SK-N-SH (cell line): Measurements from ENCODE around the gene OLAH. TPM values are rescaled to one million over a fixed set of nuclear protein-coding genes. Genes with fewer than 3 reads are reported as not detected.

Source experiments
- CTCF ChIA-PET: fragments of 300-600, 350-600 bp; formaldehyde crosslinking; extraction: SDS; loops from one replicate; lab custom pipeline; 2021; lab: Yijun Ruan, JAX
- POLR2A ChIA-PET: fragments of 350-600 bp; sonication (Branson Sonifier 250); formaldehyde crosslinking; extraction: SDS; loops from one replicate; lab custom pipeline; 2020; ENCODE audit warnings: antibody characterized with exemption, inconsistent platforms; lab: Yijun Ruan, JAX
- DNase-seq: peaks from one replicate; pipeline ENCODE4 v3.0.0; 2012
- H2AFZ ChIP-seq: fragments of 200-600 bp; sonication (generic); 2 replicates; pipeline ENCODE4 v1.8.1; 2016; ENCODE audit warnings: antibody characterized with exemption, mild to moderate bottlenecking, low read depth
- H3F3A ChIP-seq: fragments of 200-600 bp; sonication (generic); replicated peaks from 2 replicates; pipeline ENCODE3; 2016; ENCODE audit warnings: antibody characterized with exemption, mild to moderate bottlenecking; ENCODE audit not compliant: insufficient read depth
- H3K27ac ChIP-seq, 2 experiments: fragments of 200-500 bp in 1 of 2; fragments of 200-600 bp in 1 of 2; sonication (Bioruptor generic) in 1 of 2; sonication (generic), shearing (Covaris generic) in 1 of 2; 2 replicates each; pipeline versions ENCODE4 v1.5.1 to v1.6.1; 2014 to 2016; ENCODE audit warnings: low read depth in 2 of 2, inconsistent platforms in 1 of 2, low read length in 1 of 2, mild to moderate bottlenecking in 1 of 2, mixed read lengths in 1 of 2
- H3K27me3 ChIP-seq: fragments of 200-600 bp; sonication (generic), shearing (Covaris generic); 2 replicates; pipeline ENCODE4 v1.6.1; 2016; ENCODE audit warnings: mixed run types; ENCODE audit not compliant: insufficient read depth
- H3K36me3 ChIP-seq, 2 experiments: fragments of 200-500 bp in 1 of 2; fragments of 200-600 bp in 1 of 2; sonication (Bioruptor generic) in 1 of 2; sonication (generic) in 1 of 2; replicated peaks in 1 of 2; 2 replicates each; pipeline versions ENCODE3 to v1.5.1; 2014 to 2016; ENCODE audit warnings: low read length in 1 of 2, mild to moderate bottlenecking in 1 of 2; ENCODE audit not compliant: insufficient read depth in 2 of 2, control insufficient read depth in 1 of 2
- H3K4me1 ChIP-seq, 2 experiments: fragments of 200-500 bp in 1 of 2; fragments of 200-600 bp in 1 of 2; sonication (Bioruptor generic) in 1 of 2; sonication (generic), shearing (Covaris generic) in 1 of 2; 2 replicates each; pipeline versions ENCODE4 v1.5.1 to v1.6.1; 2014 to 2016; ENCODE audit warnings: low read depth in 1 of 2, low read length in 1 of 2, mixed run types in 1 of 2; ENCODE audit not compliant: insufficient read depth in 2 of 2, control insufficient read depth in 1 of 2
- H3K4me2 ChIP-seq: fragments of 200-600 bp; sonication (generic), shearing (Covaris generic); 2 replicates; pipeline ENCODE4 v1.6.1; 2017; ENCODE audit warnings: mixed run types
- H3K4me3 ChIP-seq, 2 experiments: fragments of 200-500 bp in 1 of 2; fragments of 200-600 bp in 1 of 2; sonication (Bioruptor generic) in 1 of 2; sonication (generic), shearing (Covaris generic) in 1 of 2; 2 replicates each; pipeline versions ENCODE4 v1.5.1 to v1.8.1; 2014 to 2016; ENCODE audit warnings: low read depth in 2 of 2, inconsistent platforms in 1 of 2, low read length in 1 of 2, mild to moderate bottlenecking in 1 of 2, mixed read lengths in 1 of 2, moderate library complexity in 1 of 2
- H3K79me2 ChIP-seq: fragments of 200-600 bp; sonication (generic); 2 replicates; pipeline ENCODE4 v1.8.1; 2017; ENCODE audit warnings: mild to moderate bottlenecking; ENCODE audit not compliant: insufficient read depth
- H3K9ac ChIP-seq: fragments of 200-600 bp; sonication (generic); 2 replicates; pipeline ENCODE4 v1.6.1; 2017; ENCODE audit warnings: mixed run types
- H3K9me2 ChIP-seq: fragments of 200-600 bp; sonication (generic); 2 replicates; pipeline ENCODE4 v1.6.1; 2017; ENCODE audit warnings: mixed run types
- H3K9me3 ChIP-seq: fragments of 200-600 bp; sonication (generic); 2 replicates; pipeline ENCODE4 v1.6.1; 2017; ENCODE audit warnings: mixed run types, mild to moderate bottlenecking, moderate library complexity
- H4K20me1 ChIP-seq: fragments of 200-600 bp; sonication (generic); 2 replicates; pipeline ENCODE4 v1.6.1; 2017; ENCODE audit warnings: mild to moderate bottlenecking, mixed run types; ENCODE audit not compliant: insufficient read depth
- CHD2 ChIP-seq: fragments of 150-350 bp; IDR thresholded peaks from 2 replicates; pipeline ENCODE4 v1.6.1; 2018; ENCODE audit warnings: low read length; ENCODE audit not compliant: partially characterized antibody
- CTCF ChIP-seq: fragments of 200-600 bp; sonication (generic); IDR thresholded peaks from 2 replicates; pipeline ENCODE4 v1.6.1; 2017; ENCODE audit warnings: antibody characterized with exemption, mild to moderate bottlenecking, moderate library complexity
- EP300 ChIP-seq, 2 experiments: IDR thresholded peaks; 2 replicates each; pipeline versions ENCODE4 v1.4.0 to v1.6.1; 2012; ENCODE audit warnings: borderline replicate concordance in 1 of 2, low read depth in 1 of 2, low read length in 1 of 2
- EZH2phosphoT487 ChIP-seq: fragments of 200-600 bp; sonication (generic); IDR thresholded peaks from 2 replicates; pipeline ENCODE4 v1.6.1; 2017; ENCODE audit warnings: low read depth, mixed run types, mild to moderate bottlenecking, antibody characterized with exemption, moderate library complexity, borderline replicate concordance
- GABPA ChIP-seq: IDR thresholded peaks from 2 replicates; pipeline ENCODE4 v1.4.0; 2012; ENCODE audit warnings: low read depth, mild to moderate bottlenecking
- MXI1 ChIP-seq: IDR thresholded peaks from 2 replicates; pipeline ENCODE4 v1.6.1; 2012; ENCODE audit warnings: mild to moderate bottlenecking, low read depth, low read length, improper control_type of control experiment
- POLR2AphosphoS5 ChIP-seq: IDR thresholded peaks from 2 replicates; pipeline ENCODE4 v1.6.1; 2012; ENCODE audit warnings: low read depth, low read length
- SMC3 ChIP-seq: IDR thresholded peaks from 2 replicates; pipeline ENCODE4 v1.6.1; 2012; ENCODE audit warnings: low read depth, low read length, improper control_type of control experiment
- TAF1 ChIP-seq: IDR thresholded peaks from 2 replicates; pipeline ENCODE4 v1.6.1; 2012; ENCODE audit warnings: low read depth, mild to moderate bottlenecking, low read length, moderate library complexity, borderline replicate concordance
- TEAD4 ChIP-seq: IDR thresholded peaks from 2 replicates; pipeline ENCODE4 v1.4.0; 2012; ENCODE audit warnings: mild to moderate bottlenecking, borderline replicate concordance; ENCODE audit not compliant: insufficient read depth
- USF1 ChIP-seq: IDR thresholded peaks from 2 replicates; pipeline ENCODE4 v1.4.0; 2012; ENCODE audit warnings: low read depth, borderline replicate concordance
- YY1 ChIP-seq: IDR thresholded peaks from 2 replicates; pipeline ENCODE4 v1.4.0; 2012; ENCODE audit warnings: low read depth, mild to moderate bottlenecking
- WGBS: methylation state at CpG from one replicate; pipeline ENCODE4 v1.1.6; 2017; ENCODE audit warnings: low lambda C conversion rate; 5-methylcytosine and 5-hydroxymethylcytosine counted together
- polyA plus RNA-seq, 3 experiments: library from polyadenylated mRNA; depleted of rRNA; stranded (reverse); fragments of >200 nt; gene quantifications; 2 replicates each; pipeline ENCODE4 v1.2.3, GENCODE V29; 2012
- TF ChIP-seq, protein P1 (sequence below): IDR thresholded peaks from 2 replicates; pipeline ENCODE4 v1.6.1; 2012; ENCODE audit warnings: mild to moderate bottlenecking, low read depth, low read length, moderate library complexity
- TF ChIP-seq, protein P2 (sequence below): fragments of 150-350 bp; IDR thresholded peaks from 2 replicates; pipeline ENCODE4 v1.6.1; 2016; ENCODE audit warnings: mild to moderate bottlenecking, low read depth, low read length

OLAH gene
- polyA plus RNA-seq, 1 of the 3 experiments (the other 2 are of a cell fraction) = not detected

DNA sequence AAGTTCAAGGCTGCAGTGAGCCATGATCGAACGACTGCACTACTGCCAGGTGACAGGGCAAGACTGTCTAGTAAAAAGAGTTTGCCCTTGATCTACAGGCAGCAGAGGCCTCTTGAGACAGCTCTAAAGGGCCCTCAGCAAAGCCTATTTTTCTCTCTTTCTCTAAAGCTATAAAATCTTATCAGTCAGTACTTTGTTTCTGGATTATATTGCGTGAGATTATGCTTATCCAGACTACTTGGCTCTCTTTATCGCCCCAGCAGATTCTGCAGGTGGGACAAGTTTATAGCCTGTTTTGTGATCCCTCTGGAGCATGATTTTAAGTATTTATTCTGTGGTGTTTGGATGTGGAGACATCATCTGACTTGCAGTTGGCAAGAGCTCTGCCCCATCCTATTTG, 56.1 kb downstream of the OLAH start:
- no peak overlapping the region for H3K9ac ChIP-seq
- no peaks in the 10 kb centered on the region for H3K9me3 ChIP-seq
- 100% methylated on average over 4 of the region's 4 CpGs for WGBS
- H4K20me1 ChIP-seq = no peaks in the 10 kb centered on the region
- H3K4me2 ChIP-seq = 0 out of 2 replicates have a peak overlapping the region, but pooled peaks have one; percentile 93
- no peaks in the 10 kb centered on the region for H3K27me3 ChIP-seq
- no peak overlapping the region for H3K4me3 ChIP-seq
- no peak overlapping the region for H2AFZ ChIP-seq
- DNase-seq = no peak
- H3K36me3 ChIP-seq = peaks cover 23 to 26% of the 10 kb centered on the region in 2 experiments
- H3K79me2 ChIP-seq = peaks cover 56% of the 10 kb centered on the region
- TF ChIP-seq CTCF (no peak), USF1 (no peak), YY1 (no peak), POLR2AphosphoS5 (no peak), EP300 (IDR thresholded peaks at IDR 0.05; ENCODE audit: borderline replicate concordance in 1 of 2, low read depth in 1 of 2, low read length in 1 of 2) (no peak), EZH2phosphoT487 (no peak), CHD2 (no peak), GABPA (no peak), TEAD4 (no peak), MXI1 (no peak), TAF1 (no peak), SMC3 (no peak)
- TF ChIP-seq, protein P1, sequence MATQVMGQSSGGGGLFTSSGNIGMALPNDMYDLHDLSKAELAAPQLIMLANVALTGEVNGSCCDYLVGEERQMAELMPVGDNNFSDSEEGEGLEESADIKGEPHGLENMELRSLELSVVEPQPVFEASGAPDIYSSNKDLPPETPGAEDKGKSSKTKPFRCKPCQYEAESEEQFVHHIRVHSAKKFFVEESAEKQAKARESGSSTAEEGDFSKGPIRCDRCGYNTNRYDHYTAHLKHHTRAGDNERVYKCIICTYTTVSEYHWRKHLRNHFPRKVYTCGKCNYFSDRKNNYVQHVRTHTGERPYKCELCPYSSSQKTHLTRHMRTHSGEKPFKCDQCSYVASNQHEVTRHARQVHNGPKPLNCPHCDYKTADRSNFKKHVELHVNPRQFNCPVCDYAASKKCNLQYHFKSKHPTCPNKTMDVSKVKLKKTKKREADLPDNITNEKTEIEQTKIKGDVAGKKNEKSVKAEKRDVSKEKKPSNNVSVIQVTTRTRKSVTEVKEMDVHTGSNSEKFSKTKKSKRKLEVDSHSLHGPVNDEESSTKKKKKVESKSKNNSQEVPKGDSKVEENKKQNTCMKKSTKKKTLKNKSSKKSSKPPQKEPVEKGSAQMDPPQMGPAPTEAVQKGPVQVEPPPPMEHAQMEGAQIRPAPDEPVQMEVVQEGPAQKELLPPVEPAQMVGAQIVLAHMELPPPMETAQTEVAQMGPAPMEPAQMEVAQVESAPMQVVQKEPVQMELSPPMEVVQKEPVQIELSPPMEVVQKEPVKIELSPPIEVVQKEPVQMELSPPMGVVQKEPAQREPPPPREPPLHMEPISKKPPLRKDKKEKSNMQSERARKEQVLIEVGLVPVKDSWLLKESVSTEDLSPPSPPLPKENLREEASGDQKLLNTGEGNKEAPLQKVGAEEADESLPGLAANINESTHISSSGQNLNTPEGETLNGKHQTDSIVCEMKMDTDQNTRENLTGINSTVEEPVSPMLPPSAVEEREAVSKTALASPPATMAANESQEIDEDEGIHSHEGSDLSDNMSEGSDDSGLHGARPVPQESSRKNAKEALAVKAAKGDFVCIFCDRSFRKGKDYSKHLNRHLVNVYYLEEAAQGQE = no peak
- TF ChIP-seq, protein P2, sequence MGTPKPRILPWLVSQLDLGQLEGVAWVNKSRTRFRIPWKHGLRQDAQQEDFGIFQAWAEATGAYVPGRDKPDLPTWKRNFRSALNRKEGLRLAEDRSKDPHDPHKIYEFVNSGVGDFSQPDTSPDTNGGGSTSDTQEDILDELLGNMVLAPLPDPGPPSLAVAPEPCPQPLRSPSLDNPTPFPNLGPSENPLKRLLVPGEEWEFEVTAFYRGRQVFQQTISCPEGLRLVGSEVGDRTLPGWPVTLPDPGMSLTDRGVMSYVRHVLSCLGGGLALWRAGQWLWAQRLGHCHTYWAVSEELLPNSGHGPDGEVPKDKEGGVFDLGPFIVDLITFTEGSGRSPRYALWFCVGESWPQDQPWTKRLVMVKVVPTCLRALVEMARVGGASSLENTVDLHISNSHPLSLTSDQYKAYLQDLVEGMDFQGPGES = no peak
- no peak overlapping the region for H3K27ac ChIP-seq
- ChIA-PET CTCF (interaction anchor here (0.8 kb wide), 2 partner anchors 14 to 271 kb away, joined by 3 read pairs; partner anchors contain the start of gene FAM171A1), POLR2A (interaction anchor here (0.5 kb wide), 2 partner anchors 24 to 138 kb away, joined by 3 to 5 read pairs; no protein-coding TSS in a partner anchor)
- peaks cover 12% of the 10 kb centered on the region for H3F3A ChIP-seq
- H3K4me1 ChIP-seq = peaks cover 4 to 8% of the 10 kb centered on the region in 2 experiments; a peak in 2 of 4 replicates
- H3K9me2 ChIP-seq = no peaks in the 10 kb centered on the region
